ENCODE measurements around the gene MVD.

Gene MVD

GRCh38 chr16:88655733-88656281, 7.1 kb downstream of the MVD start:
- in situ Hi-C loops (cut with MboI; ENCODE audit: low sequenced_read_pairs) = no loop called here

- in situ Hi-C loops (cut with MboI; ENCODE audit: low sequenced_read_pairs) = no loop called here
Observed at GRCh38 chr16:88655053-88655732, 7.7 kb downstream of the MVD start.

GRCh38 chr16:88654363-88655052, 8.4 kb downstream of the MVD start:
- in situ Hi-C loops (cut with MboI; ENCODE audit: low sequenced_read_pairs) = no loop called here

- in situ Hi-C loops (cut with MboI; ENCODE audit: low sequenced_read_pairs) = no loop called here
Observed at GRCh38 chr16:88653596-88654362, 9.1 kb downstream of the MVD start.

- in situ Hi-C loops (cut with MboI; ENCODE audit: low sequenced_read_pairs) = no loop called here
Observed at GRCh38 chr16:88653101-88653500, 9.8 kb downstream of the MVD start.

GRCh38 chr16:88652762-88653063, 10.2 kb downstream of the MVD start:
- in situ Hi-C loops (cut with MboI; ENCODE audit: low sequenced_read_pairs) = no loop called here

GRCh38 chr16:88651989-88652761, 10.7 kb downstream of the MVD start:
- in situ Hi-C loops (cut with MboI; ENCODE audit: low sequenced_read_pairs) = no loop called here

GRCh38 chr16:88651276-88651988, 11.5 kb downstream of the MVD start:
- in situ Hi-C loops (cut with MboI; ENCODE audit: low sequenced_read_pairs) = no loop called here

- in situ Hi-C loops (cut with MboI; ENCODE audit: low sequenced_read_pairs) = no loop called here
Observed at GRCh38 chr16:88650749-88651275, 12.1 kb downstream of the MVD start, which contains the start of gene CYBA. CYBA (minus strand) TSS chr16:88651053; CDS start chr16:88651013, 40 bp downstream.

- in situ Hi-C loops (cut with MboI; ENCODE audit: low sequenced_read_pairs) = no loop called here
Observed at GRCh38 chr16:88649924-88650748, 12.8 kb downstream of the MVD start.

GRCh38 chr16:88649195-88649923, 13.5 kb downstream of the MVD start:
- in situ Hi-C loops (cut with MboI; ENCODE audit: low sequenced_read_pairs) = no loop called here

- in situ Hi-C loops (cut with MboI; ENCODE audit: low sequenced_read_pairs) = no loop called here
Observed at GRCh38 chr16:88647178-88648070, 15.5 kb downstream of the MVD start.

GRCh38 chr16:88646345-88647034, 16.4 kb downstream of the MVD start:
- in situ Hi-C loops (cut with MboI; ENCODE audit: low sequenced_read_pairs) = no loop called here

- in situ Hi-C loops (cut with MboI; ENCODE audit: low sequenced_read_pairs) = no loop called here
Observed at GRCh38 chr16:88645941-88646340, 16.9 kb downstream of the MVD start.

- in situ Hi-C loops (cut with MboI; ENCODE audit: low sequenced_read_pairs) = no loop called here
Observed at GRCh38 chr16:88645455-88645854, 17.4 kb downstream of the MVD start.

- in situ Hi-C loops (cut with MboI; ENCODE audit: low sequenced_read_pairs) = no loop called here
Observed at GRCh38 chr16:88643644-88643932, 19.3 kb downstream of the MVD start.

Measured in hTERT RPE-1 (cell line).